Stimulated activated CD4-positive, alpha-beta T cell treated with anti-CD3 and anti-CD28 coated beads, Interleukin-1b, Interleukin-23, amount 100 ng/mL, for 1 hour (primary cell): Measurements from ENCODE around the gene ZNF528.

Experiments
- DNase-seq, 2 donors: peaks; one replicate each; pipeline ENCODE4 v3.0.0-alpha.2; 2020; ENCODE audit warnings: low read depth in 2 of 2

Gene ZNF528

GRCh38 chr19:52397310-52398080 is at the start of gene ZNF528:
Gene ZNF528 (plus strand): TSS chr19:52397849. CDS start chr19:52402014, 4,165 bp downstream.
- DNase-seq: peak; percentile 77 to 88

GRCh38 chr19:52351512-52351911 is 46.1 kb upstream of the ZNF528 start:
- DNase-seq: no peak

- DNase-seq: no peak
Measured at GRCh38 chr19:52366414-52366824, 31.2 kb upstream of the ZNF528 start.

GRCh38 chr19:52369559-52370340 is 27.9 kb upstream of the ZNF528 start, which contains the start of gene ZNF880:
Gene ZNF880 (plus strand): TSS chr19:52369923. CDS start chr19:52369966, 43 bp downstream.
- DNase-seq: peak; percentile 73 to 86

GRCh38 chr19:52370341-52370710 is 27.3 kb upstream of the ZNF528 start:
- DNase-seq: no peak

GRCh38 chr19:52391135-52391534 is 6.5 kb upstream of the ZNF528 start:
- no peak for DNase-seq

- DNase-seq: no peak
Measured at GRCh38 chr19:52398081-52398441, 412 bp downstream of the ZNF528 start.

GRCh38 chr19:52410276-52410675 is 12.6 kb downstream of the ZNF528 start:
- no peak for DNase-seq

- DNase-seq: no peak
Measured at GRCh38 chr19:52415711-52416110, 18.1 kb downstream of the ZNF528 start.

GRCh38 chr19:52428937-52429336 is 31.3 kb downstream of the ZNF528 start, which contains the start of gene ZNF534:
Gene ZNF534 (plus strand): TSS chr19:52429148. CDS start chr19:52431475, 2,327 bp downstream.
- DNase-seq: no peak

GRCh38 chr19:52442179-52442578 is 44.5 kb downstream of the ZNF528 start:
- DNase-seq: no peak

- DNase-seq: no peak
Measured at GRCh38 chr19:52444506-52444905, 46.9 kb downstream of the ZNF528 start.

GRCh38 chr19:52451241-52451640 is 53.6 kb downstream of the ZNF528 start:
- no peak for DNase-seq

GRCh38 chr19:52453324-52454094 is 55.9 kb downstream of the ZNF528 start, which contains the start of gene ZNF578:
Gene ZNF578 (plus strand): TSS chr19:52453553. CDS start chr19:52501846, 48,293 bp downstream.
- DNase-seq: peak in 1 of 2 donors; percentile 31

GRCh38 chr19:52464798-52465470 is 67.3 kb downstream of the ZNF528 start:
- DNase-seq: no peak
